Measurements from ENCODE around the gene UPK3B. TPM values are rescaled to one million over a fixed set of nuclear protein-coding genes. Genes with fewer than 3 reads are reported as not detected.
A peak's percentile ranks its signal among the peaks of the same experiment; 100 is the strongest.
"Not testable (repeated sequence)": the region's sequence is repeated elsewhere in the genome, so short reads cannot be mapped to it uniquely, and the experiment has no call there.

Gene UPK3B
- total RNA-seq, 1 donor from 2014 or later, result 3.3 TPM

DNA sequence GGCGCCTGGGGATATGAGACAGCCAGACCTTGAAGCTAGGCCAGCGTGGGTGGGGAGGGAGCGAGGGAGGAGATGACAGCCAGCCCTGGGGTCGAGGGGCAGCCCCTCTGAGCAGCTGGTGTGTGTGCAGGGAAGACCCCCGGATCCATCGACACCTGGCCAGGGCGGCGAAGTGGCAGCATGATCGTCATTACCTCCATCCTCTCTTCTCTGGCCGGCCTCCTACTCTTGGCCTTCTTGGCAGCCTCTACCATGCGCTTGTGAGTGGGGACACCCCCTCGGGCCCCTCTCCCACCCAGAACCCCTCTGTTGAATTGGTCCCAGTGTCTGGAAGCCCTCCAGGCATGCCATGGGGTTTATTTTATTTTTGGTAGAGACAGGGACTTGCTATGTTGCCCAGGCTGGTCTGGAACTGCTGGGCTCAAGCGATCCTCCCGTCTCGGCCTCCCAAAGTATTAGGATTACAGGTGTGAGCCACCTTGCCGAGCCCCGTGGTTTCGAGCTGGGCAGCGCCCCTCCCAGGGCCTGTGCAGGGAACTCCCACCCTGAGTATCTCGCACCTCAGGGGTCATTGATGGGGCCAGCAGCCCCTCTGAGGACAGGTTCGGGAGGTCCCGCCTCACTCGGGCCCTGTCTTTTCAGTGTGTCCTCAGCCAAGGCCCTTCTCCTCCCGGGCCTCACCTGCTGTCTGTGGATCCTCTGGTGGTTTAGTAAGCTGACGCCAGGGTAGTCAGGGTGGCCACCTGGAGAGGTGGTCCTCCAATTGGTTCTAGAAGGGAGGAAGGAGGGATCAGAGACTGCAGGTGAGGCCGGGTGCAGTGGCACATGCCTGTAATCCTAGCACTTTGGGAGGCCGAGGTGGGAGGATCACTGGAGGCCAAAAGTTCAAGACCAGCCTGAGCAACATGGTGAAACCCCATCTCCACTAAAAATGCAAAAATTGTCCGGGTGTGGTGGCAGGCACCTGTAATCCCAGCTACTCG lies 3.8 kb downstream of the UPK3B start:
- DNase-seq (ENCODE audit: low spot score), result no peak

DNA sequence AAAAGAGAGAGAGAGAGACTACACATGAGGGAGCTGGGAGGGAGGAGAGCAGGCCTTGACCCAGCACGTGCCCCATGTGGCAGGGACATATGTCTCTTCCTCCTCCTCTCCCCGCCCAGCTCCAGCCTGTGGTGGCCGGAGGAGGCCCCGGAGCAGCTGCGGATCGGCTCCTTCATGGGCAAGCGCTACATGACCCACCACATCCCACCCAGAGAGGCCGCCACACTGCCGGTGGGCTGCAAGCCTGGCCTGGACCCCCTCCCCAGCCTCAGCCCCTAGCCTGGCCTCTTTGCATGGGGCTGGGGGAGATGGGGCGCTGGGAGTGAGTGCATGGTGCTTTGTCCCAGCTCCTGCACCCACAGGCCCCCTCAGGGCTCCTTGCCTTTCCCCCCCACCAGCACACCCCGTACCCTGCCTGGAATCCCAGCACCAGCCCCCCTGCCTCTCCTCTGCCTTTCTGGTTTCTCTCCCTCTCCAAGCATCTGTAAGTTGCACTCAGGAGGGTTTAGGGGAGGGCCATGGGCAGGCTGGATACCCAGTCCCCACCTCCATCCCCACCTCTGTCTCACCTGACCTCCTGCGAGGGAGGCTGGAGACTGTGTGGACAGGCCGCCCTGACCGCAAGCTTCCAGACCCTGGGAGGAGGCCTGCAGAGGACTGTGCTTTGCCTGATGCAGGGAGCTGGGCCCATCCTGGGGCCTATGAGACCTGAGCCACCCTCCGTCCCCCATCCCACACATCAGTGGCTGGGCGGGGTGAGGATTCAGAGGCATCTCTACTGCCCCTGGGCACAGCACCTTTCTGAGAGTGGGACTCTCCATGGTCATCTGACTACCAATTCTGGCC lies 4.8 kb downstream of the UPK3B start:
- no peak for DNase-seq (ENCODE audit: low spot score)

DNA sequence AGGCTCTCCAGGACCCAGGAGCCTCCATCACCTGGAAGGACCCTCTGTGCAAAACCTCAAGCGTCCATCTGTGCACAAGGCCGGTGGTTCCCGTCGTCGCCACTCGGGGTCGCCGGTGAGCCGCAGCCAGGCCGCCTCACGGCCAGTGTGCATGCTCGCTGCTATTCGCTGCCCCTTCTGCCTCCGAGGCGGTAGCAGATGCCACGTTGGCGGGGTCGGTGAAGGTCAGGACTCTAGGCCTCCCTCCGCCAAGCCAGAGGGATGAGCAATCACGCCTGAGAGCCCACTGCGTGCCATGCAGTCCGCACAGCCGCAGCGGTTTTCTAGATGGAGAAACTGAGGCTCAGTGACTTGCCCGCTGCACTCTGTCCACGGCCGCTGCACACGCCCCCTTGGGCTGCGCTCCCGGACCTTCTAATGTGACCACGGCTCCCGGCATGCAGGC lies 5.7 kb downstream of the UPK3B start:
- DNase-seq (ENCODE audit: low spot score), result no peak

DNA sequence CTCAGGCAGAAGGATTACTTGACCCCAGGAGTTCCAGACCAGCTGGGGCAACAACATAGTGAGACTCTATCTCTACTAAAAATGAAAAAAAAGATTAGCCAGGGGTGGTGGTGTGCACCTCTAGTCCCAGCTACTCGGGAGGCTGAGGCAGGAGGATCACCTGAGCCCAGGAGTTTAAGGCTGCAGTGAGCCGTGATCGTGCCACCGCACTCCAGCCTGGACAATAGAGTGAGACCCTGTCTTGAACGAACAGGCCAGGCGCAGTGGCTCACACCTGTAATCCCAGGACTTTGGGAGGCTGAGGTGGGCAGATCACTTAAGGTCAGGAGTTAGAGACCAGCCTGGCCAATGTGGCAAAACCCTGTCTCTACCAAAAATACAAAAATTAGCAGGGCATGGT lies 6.6 kb downstream of the UPK3B start:
- DNase-seq (ENCODE audit: low spot score), result not testable (repeated sequence)

DNA sequence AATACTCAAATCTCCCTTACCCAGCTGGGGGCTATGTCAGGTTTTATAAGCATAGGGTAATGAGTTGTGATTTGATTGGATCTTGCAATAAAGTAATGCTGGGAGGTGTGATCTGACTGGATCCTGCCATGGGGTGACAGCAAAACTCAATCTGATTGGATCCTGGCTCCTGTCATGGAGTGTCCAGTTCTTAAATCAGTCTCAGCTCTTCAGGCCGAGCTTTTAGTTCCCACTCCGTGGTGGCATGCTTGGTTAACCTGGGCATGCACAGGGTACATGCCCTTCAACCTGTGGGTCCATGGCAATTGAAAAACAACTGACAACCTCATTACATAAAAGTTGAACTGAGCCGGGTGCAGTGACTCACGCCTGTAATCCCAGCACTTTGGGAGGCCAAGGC lies 15.8 kb downstream of the UPK3B start:
- DNase-seq (ENCODE audit: low spot score), result not testable (repeated sequence)

DNA sequence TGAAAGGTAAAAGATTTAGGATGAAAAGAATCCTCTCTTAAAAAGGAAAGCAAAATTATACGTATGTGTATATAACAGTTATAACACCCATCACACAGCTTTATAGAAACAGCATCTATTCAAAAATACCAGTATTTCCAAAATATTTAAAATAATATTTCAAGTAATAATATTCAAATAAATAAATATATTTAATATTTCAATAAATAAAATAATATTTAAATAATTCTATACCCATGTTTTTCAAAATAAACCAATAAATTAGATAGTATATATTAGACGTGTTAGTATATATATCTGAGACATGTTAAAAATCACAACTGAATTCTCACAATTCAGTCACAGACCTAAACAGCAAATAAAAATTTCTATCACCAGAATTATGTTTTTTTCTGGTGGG lies 21.3 kb downstream of the UPK3B start:
- not testable (repeated sequence) for DNase-seq (ENCODE audit: low spot score)

DNA sequence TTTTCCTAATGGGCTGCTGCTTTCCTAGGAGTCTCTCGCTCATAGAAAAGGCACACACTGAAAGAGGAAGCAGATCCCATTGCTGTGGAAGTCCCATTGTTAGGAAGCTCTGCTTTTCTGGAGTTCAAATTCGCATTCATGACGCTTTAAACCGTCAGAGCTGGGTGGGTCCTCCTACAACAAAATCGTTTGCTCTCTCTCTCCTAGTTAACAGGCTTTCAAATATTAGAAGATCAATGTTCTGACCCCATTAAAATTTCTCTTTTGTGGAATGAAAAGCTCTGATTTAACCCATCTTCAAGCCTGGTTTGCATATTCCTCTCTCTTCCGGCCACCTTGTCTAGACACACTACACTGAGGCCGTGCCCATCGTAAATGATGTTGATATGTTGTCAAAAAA lies 32.8 kb downstream of the UPK3B start, which contains the start of gene SPDYE16:
Gene SPDYE16, minus strand, starts transcription at position 101 of the 400 bp plus-strand sequence. CDS start 1,838 bp downstream, outside the sequence.
- DNase-seq (ENCODE audit: low spot score), result not testable (repeated sequence)

DNA sequence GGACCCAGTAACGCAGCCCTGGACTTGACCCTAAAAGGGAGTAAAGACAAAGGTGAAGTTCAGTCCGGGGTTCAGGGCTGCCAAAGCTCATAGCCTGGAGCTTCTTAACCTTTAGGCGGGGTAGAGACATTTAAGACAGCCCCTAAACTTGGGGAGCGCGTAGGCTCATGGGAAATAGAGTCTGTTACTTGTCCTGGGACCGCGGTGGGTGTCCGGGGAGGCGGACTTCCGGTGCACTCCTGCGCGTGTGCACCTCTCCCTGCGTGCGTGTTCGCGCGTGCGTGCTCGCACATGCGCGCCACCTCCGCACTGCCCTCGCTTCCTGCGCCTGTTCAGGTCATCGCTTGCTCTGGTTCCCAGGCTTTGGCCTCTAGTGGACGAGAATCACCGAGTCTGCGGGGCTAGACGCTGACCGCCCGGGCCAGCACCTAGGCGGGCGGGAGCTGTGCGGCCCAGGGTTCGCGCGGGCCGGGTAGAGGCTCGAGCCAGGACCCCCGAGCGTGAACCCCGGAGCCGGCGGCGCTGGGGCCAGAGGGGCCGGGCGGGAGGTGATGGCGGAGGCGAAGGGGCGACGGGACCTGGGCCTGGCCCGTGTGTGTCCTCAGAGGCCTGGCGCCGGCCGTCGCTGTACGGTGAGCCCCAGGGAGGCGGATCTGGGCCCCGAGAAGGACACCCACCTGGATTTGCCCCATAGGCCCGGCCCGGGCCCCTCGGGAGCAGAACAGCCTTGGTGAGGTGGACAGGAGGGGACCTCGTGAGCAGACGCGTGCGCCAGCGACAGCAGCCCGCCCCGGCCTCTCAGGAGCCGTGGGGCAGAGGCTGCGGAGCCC lies 38.9 kb downstream of the UPK3B start:
- peak; percentile 89 for DNase-seq (ENCODE audit: low spot score)

DNA sequence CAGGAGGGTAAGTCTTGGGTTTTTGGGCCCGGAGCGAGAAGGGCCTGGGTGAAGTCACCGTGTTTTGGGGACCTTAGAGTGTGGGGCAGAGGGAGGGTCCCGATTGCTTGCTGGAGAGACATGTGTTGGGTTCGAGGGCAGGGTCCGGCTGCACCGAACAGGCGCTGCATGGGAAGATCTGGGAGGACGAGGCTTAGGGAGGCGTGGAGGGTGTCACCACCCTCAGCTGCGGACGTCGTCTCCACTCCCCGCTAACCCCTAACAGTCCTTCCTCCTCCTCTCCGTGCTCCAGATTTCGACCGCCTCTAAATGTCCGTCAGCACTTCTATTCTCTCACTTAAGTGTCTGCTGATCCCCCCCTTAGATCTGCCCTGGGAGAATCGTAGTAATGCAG lies 39.5 kb downstream of the UPK3B start:
- not testable (repeated sequence) for DNase-seq (ENCODE audit: low spot score)

DNA sequence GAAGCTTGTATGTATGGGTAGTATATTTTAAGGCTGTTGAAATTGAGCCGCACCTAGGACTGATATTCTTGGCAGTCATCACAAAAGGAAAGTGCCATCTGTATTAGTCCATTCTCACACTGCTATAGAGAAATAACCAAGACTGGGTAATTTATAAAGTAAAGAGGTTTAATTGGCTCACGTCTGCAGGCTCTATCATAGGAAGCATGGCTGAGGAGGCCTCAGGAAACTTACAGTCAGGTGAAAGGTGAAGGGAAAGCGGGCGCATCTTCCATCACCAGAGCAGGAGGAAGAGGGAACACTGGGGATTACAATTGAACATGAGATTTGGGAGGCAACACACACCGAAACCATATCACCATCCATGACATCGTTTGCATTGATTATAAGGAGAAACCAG lies 41.6 kb downstream of the UPK3B start:
- not testable (repeated sequence) for DNase-seq (ENCODE audit: low spot score)

DNA sequence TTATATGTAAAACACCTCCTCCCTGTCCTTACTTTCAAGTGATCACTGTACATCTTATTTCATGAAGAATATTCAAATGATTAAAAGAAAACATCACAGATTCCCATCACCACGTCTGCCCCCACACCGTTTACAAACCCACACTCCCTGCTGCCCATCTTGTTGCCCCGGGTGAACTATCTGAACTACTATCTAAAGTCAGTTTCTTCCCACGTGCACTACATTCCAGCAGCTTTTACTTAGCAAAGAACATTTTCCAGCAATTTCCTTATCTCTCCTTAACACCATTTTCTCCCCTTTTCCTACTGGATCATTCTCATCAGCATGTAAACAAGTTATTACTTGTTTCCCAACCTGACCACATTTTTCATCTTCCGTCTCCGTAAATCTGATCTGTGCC lies 49.3 kb downstream of the UPK3B start:
- DNase-seq (ENCODE audit: low spot score), result not testable (repeated sequence)

DNA sequence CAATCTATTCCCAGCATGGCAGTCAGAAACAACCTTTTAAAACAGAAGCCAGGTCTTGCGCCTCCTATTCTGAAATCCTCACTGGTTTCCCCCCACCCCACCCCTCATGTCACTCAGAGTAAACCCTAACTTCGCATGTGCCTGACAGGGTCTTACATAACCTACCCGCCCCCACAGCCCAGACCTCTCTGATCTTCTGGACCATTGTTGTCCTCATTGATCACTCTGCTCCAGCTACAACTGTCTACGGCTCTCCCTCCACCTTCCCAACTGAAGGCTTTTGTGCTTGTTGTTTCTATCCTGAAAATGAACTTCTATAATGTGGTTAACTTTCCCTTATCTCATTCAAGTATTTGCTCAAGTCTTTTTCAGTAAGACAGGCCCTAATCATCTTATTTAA lies 49.8 kb downstream of the UPK3B start:
- DNase-seq (ENCODE audit: low spot score), result not testable (repeated sequence)

DNA sequence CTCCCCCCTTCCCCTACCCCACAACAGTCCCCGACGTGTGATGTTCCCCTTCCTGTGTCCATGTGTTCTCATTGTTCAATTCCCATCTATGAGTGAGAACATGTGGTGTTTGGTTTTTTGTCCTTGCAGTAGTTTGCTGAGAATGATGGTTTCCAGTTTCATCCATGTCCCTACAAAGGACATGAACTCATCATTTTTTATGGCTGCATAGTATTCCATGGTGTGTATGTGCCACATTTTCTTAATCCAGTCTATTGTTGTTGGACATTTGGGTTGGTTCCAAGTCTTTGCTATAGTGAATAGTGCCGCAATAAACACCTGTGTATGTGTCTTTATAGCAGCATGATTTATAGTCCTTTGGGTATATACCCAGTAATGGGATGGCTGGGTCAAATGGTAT lies 51.0 kb downstream of the UPK3B start:
- DNase-seq (ENCODE audit: low spot score), result not testable (repeated sequence)

DNA sequence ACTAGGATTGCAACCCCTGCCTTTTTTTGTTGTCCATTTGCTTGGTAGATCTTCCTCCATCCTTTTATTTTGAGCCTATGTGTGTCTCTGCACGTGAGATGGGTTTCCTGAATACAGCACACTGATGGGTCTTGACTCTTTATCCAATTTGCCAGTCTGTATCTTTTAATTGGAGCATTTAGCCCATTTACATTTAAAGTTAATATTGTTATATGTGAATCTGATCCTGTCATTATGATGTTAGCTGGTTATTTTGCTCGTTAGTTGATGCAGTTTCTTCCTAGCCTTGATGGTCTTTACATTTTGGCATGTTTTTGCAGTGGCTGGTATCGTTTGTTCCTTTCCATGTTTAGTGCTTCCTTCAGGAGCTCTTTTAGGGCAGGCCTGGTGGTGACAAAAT lies 54.6 kb downstream of the UPK3B start:
- not testable (repeated sequence) for DNase-seq (ENCODE audit: low spot score)

Other genes starting within 250 kb of the UPK3B start
- gene HSPB1, start 207.9 kb upstream of the UPK3B start, total RNA-seq, result 1,198 TPM
- 95.4 TPM for gene YWHAG, start 151.6 kb upstream of the UPK3B start, total RNA-seq
- 0.40 TPM for gene SSC4D, start 100.9 kb upstream of the UPK3B start, total RNA-seq
- gene ZP3, start 85.6 kb upstream of the UPK3B start, total RNA-seq, result 5.6 TPM
- 47.4 TPM for gene DTX2, start 48.8 kb upstream of the UPK3B start, total RNA-seq
- gene SPDYE16, start 32.7 kb downstream of the UPK3B start, total RNA-seq, result not detected
- 18.8 TPM for gene POMZP3, start 116.7 kb downstream of the UPK3B start, total RNA-seq

Data from mucosa of gallbladder (tissue), 1 donor.